ENCODE measurements around the gene REXO4. TPM values are rescaled to one million over a fixed set of nuclear protein-coding genes. Genes with fewer than 3 reads are reported as not detected.

The REXO4 gene
- total and polyA plus RNA-seq, 2 of the 8 experiments (the other 6 are each of a cell fraction or from before 2014, with no cell fraction given), result 19.1 to 38.3 TPM

GRCh38 chr9:133366435-133366834 lies 51.4 kb downstream of the REXO4 start:
- Histone ChIP-seq H4K5ac (ENCODE audit: insufficient read length, low read depth, low read length) (no peak overlapping the region), H3K18ac (ENCODE audit: extremely low read depth, low read length) (no peak overlapping the region), H2AFZ (ENCODE audit: low read length) (no peak overlapping the region), H2BK20ac (ENCODE audit: low read length) (no peak overlapping the region), H2BK12ac (ENCODE audit: low read depth, low read length) (no peak overlapping the region), H3K9me3 (ENCODE audit: insufficient read depth in 2 of 2, low read depth in 1 of 2, low read length in 1 of 2) (no peaks in the 10 kb centered on the region), H3K23me2 (ENCODE audit: low read depth, low read length) (no peaks in the 10 kb centered on the region), H3K9ac (replicated peaks in 1 of 4; ENCODE audit: extremely low read depth in 1 of 4, low read depth in 3 of 4, low read length in 3 of 4) (no peak overlapping the region), H2BK120ac (replicated peaks; ENCODE audit: low read depth, low read length) (no peak overlapping the region), H3K4me1 (replicated peaks in 1 of 4; ENCODE audit: control insufficient read depth in 3 of 4, insufficient read depth in 4 of 4, low read length in 3 of 4) (no peaks in the 10 kb centered on the region; a peak in 1 of 7 replicates), H2AK5ac (ENCODE audit: low read depth, low read length) (no peak overlapping the region), H4K8ac (ENCODE audit: extremely low read depth, insufficient read depth, low read length) (no peak overlapping the region), H2BK5ac (ENCODE audit: low read depth, low read length) (no peak overlapping the region), H3K27ac (ENCODE audit: low read depth, low read length) (no peak overlapping the region), H3K14ac (ENCODE audit: insufficient read length) (no peak overlapping the region), H3K23ac (ENCODE audit: insufficient read length) (no peak overlapping the region), H3K4me3 (ENCODE audit: extremely low read depth in 1 of 4, insufficient read depth in 2 of 4, low read depth in 3 of 4, low read length in 4 of 4) (no peak overlapping the region), H2BK15ac (ENCODE audit: low read length) (no peak overlapping the region), H3K79me2 (ENCODE audit: control insufficient read depth in 1 of 2, insufficient read depth in 2 of 2, low read length in 2 of 2) (peaks cover 8 to 50% of the 10 kb centered on the region in 2 experiments; a peak in 3 of 4 replicates), H3K27me3 (replicated peaks in 1 of 4; ENCODE audit: control insufficient read depth in 3 of 4, extremely low read depth in 1 of 4, insufficient read depth in 3 of 4, low read length in 3 of 4) (no peaks in the 10 kb centered on the region), H4K20me1 (replicated peaks in 1 of 2; ENCODE audit: control insufficient read depth in 1 of 2, insufficient read depth in 2 of 2, low read length in 2 of 2) (peaks cover 40 to 55% of the 10 kb centered on the region in 2 experiments), H3K79me1 (ENCODE audit: low read depth, low read length) (peaks cover 32% of the 10 kb centered on the region), H3K56ac (replicated peaks; ENCODE audit: insufficient read length, low read depth, low read length) (no peak overlapping the region), H3K4me2 (ENCODE audit: insufficient read depth in 1 of 2, low read depth in 2 of 2, low read length in 2 of 2) (no peak overlapping the region), H4K91ac (replicated peaks; ENCODE audit: insufficient read length, low read length) (no peak overlapping the region), H3K4ac (replicated peaks; ENCODE audit: insufficient read length, low read depth, low read length) (no peak overlapping the region), H3K36me3 (ENCODE audit: control insufficient read depth in 2 of 4, insufficient read depth in 4 of 4, low read length in 3 of 4) (peaks cover 13 to 56% (median 48%) of the 10 kb centered on the region in 4 experiments)
- TF ChIP-seq TCF12 (IDR thresholded peaks at IDR 0.05; ENCODE audit: low read depth, low read length) (no peak), CBX5 (IDR thresholded peaks at IDR 0.05; ENCODE audit: low read depth, low read length) (no peak), RAD21 (IDR thresholded peaks at IDR 0.05 in 1 of 2, conservative IDR thresholded peaks at IDR 0.05 in 1 of 2; ENCODE audit: low read depth in 2 of 2, low read length in 2 of 2) (no peak), KDM5A (IDR thresholded peaks at IDR 0.05; ENCODE audit: low read length) (no peak), MAFK (IDR thresholded peaks at IDR 0.05; ENCODE audit: low read depth, low read length) (no peak), CTBP2 (IDR thresholded peaks at IDR 0.05; ENCODE audit: borderline replicate concordance, insufficient read depth, insufficient read length, low read length) (no peak), CBX8 (IDR thresholded peaks at IDR 0.05; ENCODE audit: borderline replicate concordance, low read depth, low read length) (no peak), NRF1 (IDR thresholded peaks at IDR 0.05; ENCODE audit: low read depth, low read length) (no peak), SRF (IDR thresholded peaks at IDR 0.05; ENCODE audit: low read depth, low read length) (no peak), BACH1 (IDR thresholded peaks at IDR 0.05; ENCODE audit: low read length) (no peak), SP2 (IDR thresholded peaks at IDR 0.05; ENCODE audit: low read length) (no peak)
- ChIA-PET POLR2A (ENCODE audit: partially characterized antibody) (interaction anchor here (1.2 to 19.9 kb wide), 5 partner anchors 8 to 27 kb away, joined by 3 to 461 read pairs (median 6); partner anchors contain the start of genes MED22, RPL7A, STKLD1 and SURF1), CTCF (ENCODE audit: partially characterized antibody) (interaction anchor here (0.9 to 10.1 kb wide), 6 partner anchors 9 to 107 kb away, joined by 3 to 90 read pairs (median 3); partner anchors contain the start of genes SURF1 and SURF2)
- no peak for DNase-seq (ENCODE audit: low read depth in 1 of 2, low spot score in 2 of 2)
- 91% methylated on average over 11 of the region's 11 CpGs; no CpG with 5 or more reads in 1 of the 2 experiments for WGBS, 2 experiments (ENCODE audit: extremely low coverage in 1 of 2, insufficient coverage in 1 of 2, insufficient read length in 1 of 2, insufficient replicate concordance in 2 of 2, low coverage in 1 of 2, low lambda C conversion rate in 2 of 2, missing lambda C conversion rate in 1 of 2)
- FAIRE-seq, result no peak

All from H1 (cell line).